Measurements from ENCODE around the gene RASA2. TPM values are rescaled to one million over a fixed set of nuclear protein-coding genes. Genes with fewer than 3 reads are reported as not detected.

The RASA2 gene
- total and polyA plus RNA-seq, 9 of the 15 experiments (the other 6 are each of a cell fraction or from before 2014, with no cell fraction given) = 2.0 to 12.8 (median 9.5) TPM

DNA sequence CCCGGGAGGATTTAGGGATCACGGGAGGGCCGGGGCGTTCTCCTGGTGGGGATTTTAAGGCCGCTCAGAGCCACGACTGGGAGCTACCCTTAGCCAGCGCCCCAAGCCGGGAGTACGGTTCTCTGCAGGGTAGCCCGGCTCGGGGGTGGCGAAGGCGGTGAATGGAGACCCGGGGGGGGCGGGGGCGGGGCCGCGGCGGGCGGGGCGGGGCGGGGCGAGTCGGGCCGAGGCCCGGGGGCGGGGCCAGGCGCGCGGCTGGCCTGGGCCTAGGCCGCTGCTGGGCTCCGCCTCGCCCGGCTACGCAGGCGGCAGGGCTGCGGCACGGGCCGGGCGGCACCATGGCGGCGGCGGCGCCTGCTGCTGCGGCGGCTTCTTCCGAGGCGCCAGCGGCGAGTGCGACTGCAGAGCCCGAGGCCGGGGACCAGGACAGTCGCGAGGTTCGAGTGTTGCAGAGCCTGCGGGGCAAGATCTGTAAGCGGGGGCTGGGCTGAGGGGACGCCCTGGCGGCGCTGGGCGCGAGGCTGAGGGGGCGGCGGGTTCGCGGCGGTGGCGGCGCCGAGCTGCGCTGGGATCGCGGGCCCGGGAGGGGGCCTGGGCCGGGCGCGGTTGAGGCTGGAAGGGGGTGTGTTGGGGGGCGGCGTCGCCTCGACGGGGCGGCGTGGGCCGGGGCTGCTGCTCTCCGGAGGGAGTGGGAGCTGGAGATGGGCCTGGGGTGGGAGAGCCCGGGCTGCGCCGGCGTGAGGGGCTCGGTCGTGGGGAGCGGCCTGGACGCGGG is at the start of gene RASA2 (continued):
- TF ChIP-seq, protein P1, sequence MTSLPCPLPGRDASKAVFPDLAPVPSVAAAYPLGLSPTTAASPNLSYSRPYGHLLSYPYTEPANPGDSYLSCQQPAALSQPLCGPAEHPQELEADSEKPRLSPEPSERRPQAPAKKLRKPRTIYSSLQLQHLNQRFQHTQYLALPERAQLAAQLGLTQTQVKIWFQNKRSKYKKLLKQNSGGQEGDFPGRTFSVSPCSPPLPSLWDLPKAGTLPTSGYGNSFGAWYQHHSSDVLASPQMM (CRISPR knock-in tag; IDR thresholded peaks at IDR 0.05) = no peak
- TF ChIP-seq FOXA3 (CRISPR knock-in tag; conservative IDR thresholded peaks at IDR 0.05 in 1 of 2, IDR thresholded peaks at IDR 0.05 in 1 of 2) (no peak), TCF3 (CRISPR knock-in tag; IDR thresholded peaks at IDR 0.05) (no peak), FIP1L1 (IDR thresholded peaks at IDR 0.05; ENCODE audit: low read depth, low read length, poor library complexity, severe bottlenecking) (no peak), GABPB1 (CRISPR knock-in tag; IDR thresholded peaks at IDR 0.05) (0 out of 2 replicates have a peak, but pooled peaks have one; percentile 11), ZNF561 (CRISPR knock-in tag; conservative IDR thresholded peaks at IDR 0.05) (no peak), NR3C1 (CRISPR knock-in tag; IDR thresholded peaks at IDR 0.05) (peak; percentile 67), ZNF699 (CRISPR knock-in tag; IDR thresholded peaks at IDR 0.05; ENCODE audit: insufficient replicate concordance) (no peak), HLTF (IDR thresholded peaks at IDR 0.05) (no peak), RBBP5 (IDR thresholded peaks at IDR 0.05; ENCODE audit: borderline replicate concordance, insufficient read depth, low read length, poor library complexity, severe bottlenecking) (no peak), RBFOX2 (IDR thresholded peaks at IDR 0.05; ENCODE audit: low read depth, low read length) (peak; percentile 73), POLR2A (conservative IDR thresholded peaks at IDR 0.05) (peak; percentile 47; the same call in 1 of the 2 replicates), SP2 (IDR thresholded peaks at IDR 0.05; ENCODE audit: extremely low read depth, low read depth, low read length, poor library complexity, severe bottlenecking) (no peak), MECOM (CRISPR knock-in tag; IDR thresholded peaks at IDR 0.05) (no peak), TEAD4 (IDR thresholded peaks at IDR 0.05; ENCODE audit: low read length) (no peak), TEAD4 (CRISPR knock-in tag; IDR thresholded peaks at IDR 0.05; ENCODE audit: borderline replicate concordance) (no peak), SIN3A (IDR thresholded peaks at IDR 0.05; ENCODE audit: borderline replicate concordance in 2 of 2, control insufficient read depth in 1 of 2, low read depth in 2 of 2, low read length in 2 of 2) (peak in 1 of 2 experiments; percentile 60; a peak in 1 of 4 replicates), SMAD2 (IDR thresholded peaks at IDR 0.05; ENCODE audit: low read depth, low read length) (no peak), CHCHD3 (CRISPR knock-in tag; IDR thresholded peaks at IDR 0.05) (no peak), KLF1 (tag; IDR thresholded peaks at IDR 0.05) (no peak)
- TF ChIP-seq, protein P2, sequence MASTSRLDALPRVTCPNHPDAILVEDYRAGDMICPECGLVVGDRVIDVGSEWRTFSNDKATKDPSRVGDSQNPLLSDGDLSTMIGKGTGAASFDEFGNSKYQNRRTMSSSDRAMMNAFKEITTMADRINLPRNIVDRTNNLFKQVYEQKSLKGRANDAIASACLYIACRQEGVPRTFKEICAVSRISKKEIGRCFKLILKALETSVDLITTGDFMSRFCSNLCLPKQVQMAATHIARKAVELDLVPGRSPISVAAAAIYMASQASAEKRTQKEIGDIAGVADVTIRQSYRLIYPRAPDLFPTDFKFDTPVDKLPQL (IDR thresholded peaks at IDR 0.05; ENCODE audit: extremely low read depth, insufficient read length) = no peak
- TF ChIP-seq, protein P3, sequence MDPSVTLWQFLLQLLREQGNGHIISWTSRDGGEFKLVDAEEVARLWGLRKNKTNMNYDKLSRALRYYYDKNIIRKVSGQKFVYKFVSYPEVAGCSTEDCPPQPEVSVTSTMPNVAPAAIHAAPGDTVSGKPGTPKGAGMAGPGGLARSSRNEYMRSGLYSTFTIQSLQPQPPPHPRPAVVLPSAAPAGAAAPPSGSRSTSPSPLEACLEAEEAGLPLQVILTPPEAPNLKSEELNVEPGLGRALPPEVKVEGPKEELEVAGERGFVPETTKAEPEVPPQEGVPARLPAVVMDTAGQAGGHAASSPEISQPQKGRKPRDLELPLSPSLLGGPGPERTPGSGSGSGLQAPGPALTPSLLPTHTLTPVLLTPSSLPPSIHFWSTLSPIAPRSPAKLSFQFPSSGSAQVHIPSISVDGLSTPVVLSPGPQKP (CRISPR knock-in tag; IDR thresholded peaks at IDR 0.05) = no peak
- TF ChIP-seq, protein P4, sequence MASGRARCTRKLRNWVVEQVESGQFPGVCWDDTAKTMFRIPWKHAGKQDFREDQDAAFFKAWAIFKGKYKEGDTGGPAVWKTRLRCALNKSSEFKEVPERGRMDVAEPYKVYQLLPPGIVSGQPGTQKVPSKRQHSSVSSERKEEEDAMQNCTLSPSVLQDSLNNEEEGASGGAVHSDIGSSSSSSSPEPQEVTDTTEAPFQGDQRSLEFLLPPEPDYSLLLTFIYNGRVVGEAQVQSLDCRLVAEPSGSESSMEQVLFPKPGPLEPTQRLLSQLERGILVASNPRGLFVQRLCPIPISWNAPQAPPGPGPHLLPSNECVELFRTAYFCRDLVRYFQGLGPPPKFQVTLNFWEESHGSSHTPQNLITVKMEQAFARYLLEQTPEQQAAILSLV (tag; IDR thresholded peaks at IDR 0.05) = no peak
- TF ChIP-seq, protein P5, sequence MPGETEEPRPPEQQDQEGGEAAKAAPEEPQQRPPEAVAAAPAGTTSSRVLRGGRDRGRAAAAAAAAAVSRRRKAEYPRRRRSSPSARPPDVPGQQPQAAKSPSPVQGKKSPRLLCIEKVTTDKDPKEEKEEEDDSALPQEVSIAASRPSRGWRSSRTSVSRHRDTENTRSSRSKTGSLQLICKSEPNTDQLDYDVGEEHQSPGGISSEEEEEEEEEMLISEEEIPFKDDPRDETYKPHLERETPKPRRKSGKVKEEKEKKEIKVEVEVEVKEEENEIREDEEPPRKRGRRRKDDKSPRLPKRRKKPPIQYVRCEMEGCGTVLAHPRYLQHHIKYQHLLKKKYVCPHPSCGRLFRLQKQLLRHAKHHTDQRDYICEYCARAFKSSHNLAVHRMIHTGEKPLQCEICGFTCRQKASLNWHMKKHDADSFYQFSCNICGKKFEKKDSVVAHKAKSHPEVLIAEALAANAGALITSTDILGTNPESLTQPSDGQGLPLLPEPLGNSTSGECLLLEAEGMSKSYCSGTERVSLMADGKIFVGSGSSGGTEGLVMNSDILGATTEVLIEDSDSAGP (CRISPR knock-in tag; IDR thresholded peaks at IDR 0.05) = no peak

Measured in K562 (cell line).